CD4-positive, alpha-beta T cell treated with Interferon alpha-2 for 1 hour (primary cell): Measurements from ENCODE around the gene ERGIC3.

Source experiments
- DNase-seq, 2 donors: peaks; one replicate each; pipeline ENCODE4 v3.0.0-alpha.2; 2020 to 2022

Gene ERGIC3

GRCh38 chr20:35599776-35600120 is 57.9 kb downstream of the ERGIC3 start:
- DNase-seq: no peak

DNA sequence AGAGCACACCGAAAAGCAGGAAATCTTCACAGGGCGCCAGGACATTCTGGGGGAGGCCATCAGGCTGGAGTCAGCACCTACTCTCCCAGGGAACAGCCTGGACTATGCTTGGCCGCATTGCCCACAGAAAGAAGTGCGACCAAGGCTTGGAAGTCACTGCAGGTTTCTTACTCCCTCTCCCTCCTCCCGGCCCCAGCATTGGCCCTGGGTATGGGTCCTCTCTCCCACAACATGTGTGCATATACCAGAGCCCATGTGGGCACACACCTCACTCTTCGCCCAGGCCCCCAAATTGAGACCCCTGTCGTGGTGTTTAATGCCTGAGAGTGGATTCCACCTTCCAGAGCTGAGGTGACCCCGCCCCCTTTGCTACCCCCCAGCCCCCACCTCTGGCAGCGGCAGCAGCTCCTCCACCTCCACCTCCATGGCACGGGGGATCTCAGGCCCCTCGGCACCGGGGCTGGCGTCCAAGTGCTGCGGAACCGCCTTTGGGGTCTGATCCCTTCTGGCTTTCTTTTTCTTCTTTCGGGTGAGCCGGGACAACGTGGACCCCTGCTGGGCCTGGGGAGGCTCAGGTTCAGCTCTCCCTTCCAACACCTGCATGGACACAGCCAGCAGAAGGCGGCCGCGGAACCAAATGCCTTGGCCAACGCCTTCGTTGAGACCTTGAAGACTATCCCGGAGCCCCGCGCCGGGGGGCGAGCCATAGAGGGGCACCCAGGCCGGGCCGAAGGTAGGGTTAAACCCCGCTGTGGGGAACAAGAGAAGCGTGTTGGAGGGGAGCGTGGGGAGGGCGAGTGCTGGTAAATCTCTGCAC is 58.5 kb downstream of the ERGIC3 start:
- no peak for DNase-seq

DNA sequence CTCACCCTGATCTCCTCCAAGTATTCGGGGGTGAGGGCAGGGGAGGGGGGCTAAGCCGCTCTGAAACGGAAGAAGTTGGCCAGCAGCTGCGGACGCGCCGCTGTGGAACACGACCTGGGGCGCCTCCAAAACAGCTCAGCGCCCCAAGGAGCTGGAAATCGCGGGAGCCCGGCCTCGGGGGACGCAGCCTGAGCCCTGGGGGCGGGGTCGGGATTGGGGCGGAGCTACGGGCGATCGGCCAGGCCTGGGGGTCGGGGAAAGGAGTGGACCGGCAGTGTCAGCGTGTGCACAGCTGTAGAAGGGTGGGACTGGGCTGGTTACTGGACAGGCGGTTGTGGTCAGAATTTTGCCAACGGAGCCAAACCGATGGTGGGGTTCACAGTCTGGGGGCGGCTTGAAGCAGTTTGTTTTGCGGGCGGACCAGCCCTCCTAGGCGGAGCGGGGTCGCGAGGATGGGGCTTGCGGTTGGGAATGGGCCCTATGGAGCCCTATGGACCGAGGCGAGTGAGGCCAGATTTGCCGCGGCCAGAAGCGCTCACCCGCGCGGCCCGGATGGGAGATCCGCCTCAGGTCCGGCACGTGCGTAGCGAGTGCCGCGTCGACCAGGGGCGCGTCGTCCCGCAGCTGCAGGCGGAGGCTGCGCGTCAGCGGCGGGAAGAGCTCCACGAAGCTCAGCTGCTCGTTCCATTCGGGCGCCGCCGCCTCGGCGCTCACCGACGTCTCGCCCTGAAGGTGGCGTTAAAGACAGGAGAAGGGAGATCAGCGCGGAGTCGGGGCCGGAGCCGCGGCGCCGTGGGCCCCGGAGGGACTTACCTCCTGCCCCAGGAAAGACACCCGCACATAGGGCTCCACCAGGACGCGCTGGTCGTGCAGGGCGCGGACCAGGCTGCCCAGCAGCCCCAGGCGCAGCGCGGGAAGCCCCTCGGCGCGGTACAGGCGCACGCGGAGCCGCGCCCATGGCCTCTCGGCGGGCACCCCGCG is 59.4 kb downstream of the ERGIC3 start:
- DNase-seq: peak; percentile 79 to 85

GRCh38 chr20:35601990-35602389 is 60.1 kb downstream of the ERGIC3 start:
- DNase-seq: no peak

GRCh38 chr20:35602851-35603495 is 61.1 kb downstream of the ERGIC3 start:
- DNase-seq: no peak

DNA sequence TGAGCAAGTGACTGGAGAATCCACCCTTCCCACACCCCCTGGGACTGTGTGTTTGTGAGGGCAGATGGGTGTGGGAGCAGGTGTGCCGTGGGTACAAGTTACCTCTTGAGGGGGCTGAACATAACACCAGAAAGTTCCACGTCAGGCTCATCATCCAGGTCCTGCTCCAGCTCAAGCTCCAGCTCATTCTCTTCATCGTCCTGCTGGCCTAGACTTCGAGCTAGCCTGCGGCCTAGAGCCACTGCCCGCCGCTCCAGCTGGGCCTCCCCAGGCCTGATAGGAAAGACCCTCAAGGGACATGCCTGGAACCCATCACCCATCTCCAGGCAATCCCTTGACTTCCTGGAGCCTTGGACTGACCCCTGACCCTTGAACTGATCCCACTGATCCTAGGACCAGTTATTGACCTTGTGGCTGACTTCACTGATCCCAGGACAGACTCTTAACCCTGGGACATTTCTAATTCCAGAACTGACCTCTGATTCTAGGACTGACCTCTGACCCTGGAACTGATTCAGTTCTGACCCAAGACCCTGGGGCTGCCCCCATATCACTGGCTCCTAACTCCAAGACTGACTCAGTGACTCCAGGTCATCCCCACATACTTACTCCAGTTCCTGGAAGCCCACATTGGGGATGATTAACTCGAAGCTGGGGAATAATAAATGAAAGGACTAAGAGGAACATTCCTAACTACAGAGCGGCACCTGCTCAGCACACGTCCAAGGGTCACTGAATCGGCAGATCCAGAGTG is 62.0 kb downstream of the ERGIC3 start:
- DNase-seq: no peak

- DNase-seq: peak in 1 of 2 donors; percentile 23
Observed at GRCh38 chr20:35604449-35604747, 62.5 kb downstream of the ERGIC3 start.

DNA sequence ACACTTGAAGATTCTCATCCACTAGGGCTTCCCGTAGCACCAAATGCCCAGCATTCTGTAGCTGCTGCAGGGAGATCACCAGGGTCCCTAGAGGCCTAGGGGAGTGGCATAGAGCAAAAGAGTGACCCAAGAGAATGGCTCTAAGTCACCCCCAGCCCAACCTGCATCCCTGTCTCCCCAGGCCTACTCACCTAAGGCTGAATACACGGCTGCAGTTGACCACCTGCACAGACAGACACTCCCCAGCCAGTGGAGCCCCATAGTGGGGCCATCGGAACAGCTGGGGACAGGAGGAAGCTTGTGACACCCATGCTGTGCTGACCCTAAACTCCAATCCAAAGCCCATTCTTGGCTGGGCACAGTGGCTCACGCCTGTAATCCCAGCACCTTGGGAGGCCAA is 64.2 kb downstream of the ERGIC3 start:
- DNase-seq: no peak
